Measurements from ENCODE around the gene ATF7.

DNA sequence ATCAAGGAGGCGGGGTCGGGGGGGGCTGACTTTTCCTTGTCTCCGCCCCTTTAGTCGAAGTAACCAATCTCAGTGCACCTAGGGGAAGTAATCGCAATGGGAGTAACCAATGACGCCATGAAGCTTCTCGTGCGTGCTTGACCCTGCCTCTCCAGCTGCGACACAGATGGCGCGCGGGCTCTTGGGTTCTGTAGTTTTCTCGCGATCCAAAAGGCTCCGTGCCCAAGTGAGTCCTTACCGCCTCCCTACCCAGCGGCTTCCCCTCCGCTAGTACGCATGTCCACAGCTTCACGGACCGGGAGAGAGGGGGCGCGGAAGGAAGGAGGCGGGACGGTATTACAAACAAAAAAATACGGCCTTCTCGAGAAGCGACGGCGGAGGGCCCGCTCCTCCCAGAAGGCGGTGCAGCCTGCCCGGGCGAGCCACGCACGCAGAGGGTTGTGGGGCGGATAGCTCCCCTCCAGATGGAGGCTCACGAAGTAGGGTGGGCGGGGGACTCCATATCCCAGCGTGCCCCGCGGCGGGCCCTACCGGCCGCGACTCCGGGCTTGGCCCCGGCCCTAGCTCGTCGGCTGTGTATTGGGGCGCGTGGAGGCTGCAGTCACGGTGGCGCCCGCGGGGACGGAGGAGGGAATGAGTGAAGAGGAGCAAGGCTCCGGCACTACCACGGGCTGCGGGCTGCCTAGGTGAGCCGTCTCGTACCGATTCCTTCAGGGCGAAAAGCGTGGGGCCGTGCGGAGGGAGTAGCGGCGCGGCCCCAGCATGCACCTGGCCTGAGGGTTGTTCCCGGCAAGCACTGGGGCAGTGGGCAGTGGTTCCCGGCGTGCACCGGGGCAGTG is 125.2 kb downstream of the ATF7 start, which contains the start of gene TARBP2:
- TF ChIP-seq POLR2A (IDR thresholded peaks at IDR 0.05; ENCODE audit: low read length) (peak; percentile 70), GATA1 (IDR thresholded peaks at IDR 0.05; ENCODE audit: low read depth, low read length) (no peak)

All from erythroblast (primary cell).